ENCODE data around the gene ADAP2.
"Not testable (repeated sequence)": the region's sequence is repeated elsewhere in the genome, so short reads cannot be mapped to it uniquely, and the experiment has no call there.

- TF ChIP-seq POLR2AphosphoS5, CTCF (IDR thresholded peaks at IDR 0.05): not testable (repeated sequence)
Measured at GRCh38 chr17:30964312-30964711, 42.6 kb downstream of the ADAP2 start.

Measured in transverse colon (tissue), 4 donors.